Neural cell (in vitro differentiated cells): ENCODE data around the gene UBAC2. TPM values are rescaled to one million over a fixed set of nuclear protein-coding genes. Genes with fewer than 3 reads are reported as not detected.

Experiments used
- H2AFZ ChIP-seq: fragments of 200-600, 300-800 bp; sonication (generic), shearing (Covaris generic); 2 replicates; pipeline ENCODE4 v1.6.0; 2014; ENCODE audit warnings: low read depth, mild to moderate bottlenecking, antibody characterized with exemption, low read length, moderate library complexity
- H3F3A ChIP-seq: fragments of 200-600 bp; shearing (Covaris generic); 2 replicates; pipeline ENCODE4 v1.6.1; 2016; ENCODE audit warnings: mild to moderate bottlenecking, moderate library complexity, mixed read lengths, antibody characterized with exemption, low read length; ENCODE audit not compliant: insufficient read depth, poor library complexity, severe bottlenecking
- H3K27ac ChIP-seq: fragments of 200-600, 300-800 bp; sonication (generic), shearing (Covaris generic); 2 replicates; pipeline ENCODE4 v1.5.1; 2014; ENCODE audit warnings: mild to moderate bottlenecking, low read length, moderate library complexity
- H3K27me3 ChIP-seq: fragments of 300-800, 200-600 bp; sonication (generic), shearing (Covaris generic); 2 replicates; pipeline ENCODE4 v1.6.0; 2014; ENCODE audit warnings: mild to moderate bottlenecking, low read depth, low read length, moderate library complexity; ENCODE audit not compliant: insufficient read depth
- H3K36me3 ChIP-seq: fragments of 300-800, 200-600 bp; sonication (generic), shearing (Covaris generic); 2 replicates; pipeline ENCODE4 v1.5.1; 2014; ENCODE audit warnings: mild to moderate bottlenecking, antibody characterized with exemption, low read length, moderate library complexity; ENCODE audit not compliant: insufficient read depth
- H3K4me2 ChIP-seq: fragments of 300-800, 200-600 bp; sonication (generic), shearing (Covaris generic); 2 replicates; pipeline ENCODE4 v1.6.0; 2014; ENCODE audit warnings: mild to moderate bottlenecking, low read length
- H3K4me3 ChIP-seq: fragments of 300-800, 200-600 bp; sonication (generic), shearing (Covaris generic); 2 replicates; pipeline ENCODE4 v1.5.1; 2014; ENCODE audit warnings: mild to moderate bottlenecking, low read length, moderate library complexity
- H3K79me2 ChIP-seq: fragments of 200-600 bp; shearing (Covaris generic); replicated peaks from 2 replicates; pipeline ENCODE4 v1.6.0; 2014; ENCODE audit warnings: mild to moderate bottlenecking, low read length, moderate library complexity; ENCODE audit not compliant: insufficient read depth
- H3K9ac ChIP-seq: fragments of 300-800, 200-600 bp; sonication (generic), shearing (Covaris generic); 2 replicates; pipeline ENCODE4 v1.6.1; 2016; ENCODE audit warnings: mild to moderate bottlenecking, low read length, mixed read lengths
- H3K9me2 ChIP-seq: fragments of 200-600 bp; shearing (Covaris generic); 2 replicates; pipeline ENCODE4 v1.6.1; 2016; ENCODE audit warnings: mild to moderate bottlenecking, low read length, mixed read lengths; ENCODE audit not compliant: insufficient read depth
- H3K9me3 ChIP-seq: fragments of 200-600, 300-800 bp; sonication (generic), shearing (Covaris generic); 2 replicates; pipeline ENCODE4 v1.6.1; 2016; ENCODE audit warnings: mild to moderate bottlenecking, mixed run types, low read length, moderate library complexity, mixed read lengths
- H4K20me1 ChIP-seq: fragments of 200-600 bp; shearing (Covaris generic); 2 replicates; pipeline ENCODE4 v1.6.1; 2016; ENCODE audit warnings: mild to moderate bottlenecking, mixed run types; ENCODE audit not compliant: insufficient read depth
- EP300 ChIP-seq: fragments of 450-650 bp; conservative IDR thresholded peaks from 2 replicates; pipeline ENCODE4 v1.6.1; 2014; ENCODE audit warnings: antibody characterized with exemption, mild to moderate bottlenecking, moderate library complexity; ENCODE audit not compliant: poor library complexity, severe bottlenecking
- EZH2 ChIP-seq: fragments of 200-600, 300-800 bp; shearing (Covaris generic), sonication (generic); IDR thresholded peaks from 2 replicates; pipeline ENCODE4 v1.6.1; 2014; ENCODE audit warnings: antibody characterized with exemption, low read length, borderline replicate concordance, mild to moderate bottlenecking; ENCODE audit not compliant: insufficient read depth, poor library complexity, severe bottlenecking
- MXI1 ChIP-seq: fragments of 450-650 bp; conservative IDR thresholded peaks from 2 replicates; pipeline ENCODE4 v1.6.1; 2014; ENCODE audit warnings: antibody characterized with exemption, mild to moderate bottlenecking; ENCODE audit not compliant: poor library complexity, severe bottlenecking
- POLR2AphosphoS5 ChIP-seq: IDR thresholded peaks from 2 replicates; pipeline ENCODE4 v1.6.1; 2012
- RAD21 ChIP-seq: fragments of 450-650 bp; conservative IDR thresholded peaks from 2 replicates; pipeline ENCODE4 v1.6.1; 2014; ENCODE audit warnings: antibody characterized with exemption, mild to moderate bottlenecking, moderate library complexity
- SMC3 ChIP-seq: fragments of 450-650 bp; conservative IDR thresholded peaks from 2 replicates; pipeline ENCODE4 v1.6.1; 2014; ENCODE audit warnings: antibody characterized with exemption, mild to moderate bottlenecking, moderate library complexity; ENCODE audit not compliant: poor library complexity
- TAF1 ChIP-seq: IDR thresholded peaks from 2 replicates; pipeline ENCODE4 v1.6.1; 2012; ENCODE audit warnings: low read depth
- polyA plus RNA-seq: library from polyadenylated mRNA; depleted of rRNA; stranded (reverse); fragments of >200 nt; gene quantifications from 2 replicates; pipeline ENCODE4 v1.2.3, GENCODE V29; 2014
- TF ChIP-seq, protein P1 (sequence below): IDR thresholded peaks from 2 replicates; pipeline ENCODE4 v1.6.1; 2012; ENCODE audit warnings: borderline replicate concordance
- TF ChIP-seq, protein P2 (sequence below): fragments of 450-650 bp; IDR thresholded peaks from 2 replicates; pipeline ENCODE4 v1.5.1; 2014; ENCODE audit warnings: antibody characterized with exemption, mild to moderate bottlenecking, moderate library complexity; ENCODE audit not compliant: poor library complexity, severe bottlenecking

UBAC2 gene
- polyA plus RNA-seq, 1 donor from 2014 or later: 56.9 TPM

GRCh38 chr13:99339230-99339721, 138.6 kb downstream of the UBAC2 start:
- H3K27me3 ChIP-seq: no peaks in the 10 kb centered on the region
- H3K4me3 ChIP-seq: no peak overlapping the region

GRCh38 chr13:99339736-99340397, 139.2 kb downstream of the UBAC2 start:
- Histone ChIP-seq H3K27ac (no peak overlapping the region), H3K4me3 (no peak overlapping the region), H2AFZ (no peak overlapping the region), H3K4me2 (no peak overlapping the region), H3K9ac (no peak overlapping the region), H3K9me2 (no peaks in the 10 kb centered on the region), H3K27me3 (no peaks in the 10 kb centered on the region), H4K20me1 (no peaks in the 10 kb centered on the region), H3K79me2 (no peaks in the 10 kb centered on the region), H3F3A (no peaks in the 10 kb centered on the region), H3K36me3 (no peaks in the 10 kb centered on the region), H3K9me3 (no peaks in the 10 kb centered on the region)
- TF ChIP-seq EZH2 (no peak), TAF1 (no peak), RAD21 (no peak), SMC3 (no peak), EP300 (no peak), MXI1 (no peak)
- TF ChIP-seq, protein P1, sequence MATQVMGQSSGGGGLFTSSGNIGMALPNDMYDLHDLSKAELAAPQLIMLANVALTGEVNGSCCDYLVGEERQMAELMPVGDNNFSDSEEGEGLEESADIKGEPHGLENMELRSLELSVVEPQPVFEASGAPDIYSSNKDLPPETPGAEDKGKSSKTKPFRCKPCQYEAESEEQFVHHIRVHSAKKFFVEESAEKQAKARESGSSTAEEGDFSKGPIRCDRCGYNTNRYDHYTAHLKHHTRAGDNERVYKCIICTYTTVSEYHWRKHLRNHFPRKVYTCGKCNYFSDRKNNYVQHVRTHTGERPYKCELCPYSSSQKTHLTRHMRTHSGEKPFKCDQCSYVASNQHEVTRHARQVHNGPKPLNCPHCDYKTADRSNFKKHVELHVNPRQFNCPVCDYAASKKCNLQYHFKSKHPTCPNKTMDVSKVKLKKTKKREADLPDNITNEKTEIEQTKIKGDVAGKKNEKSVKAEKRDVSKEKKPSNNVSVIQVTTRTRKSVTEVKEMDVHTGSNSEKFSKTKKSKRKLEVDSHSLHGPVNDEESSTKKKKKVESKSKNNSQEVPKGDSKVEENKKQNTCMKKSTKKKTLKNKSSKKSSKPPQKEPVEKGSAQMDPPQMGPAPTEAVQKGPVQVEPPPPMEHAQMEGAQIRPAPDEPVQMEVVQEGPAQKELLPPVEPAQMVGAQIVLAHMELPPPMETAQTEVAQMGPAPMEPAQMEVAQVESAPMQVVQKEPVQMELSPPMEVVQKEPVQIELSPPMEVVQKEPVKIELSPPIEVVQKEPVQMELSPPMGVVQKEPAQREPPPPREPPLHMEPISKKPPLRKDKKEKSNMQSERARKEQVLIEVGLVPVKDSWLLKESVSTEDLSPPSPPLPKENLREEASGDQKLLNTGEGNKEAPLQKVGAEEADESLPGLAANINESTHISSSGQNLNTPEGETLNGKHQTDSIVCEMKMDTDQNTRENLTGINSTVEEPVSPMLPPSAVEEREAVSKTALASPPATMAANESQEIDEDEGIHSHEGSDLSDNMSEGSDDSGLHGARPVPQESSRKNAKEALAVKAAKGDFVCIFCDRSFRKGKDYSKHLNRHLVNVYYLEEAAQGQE: no peak
- TF ChIP-seq, protein P2, sequence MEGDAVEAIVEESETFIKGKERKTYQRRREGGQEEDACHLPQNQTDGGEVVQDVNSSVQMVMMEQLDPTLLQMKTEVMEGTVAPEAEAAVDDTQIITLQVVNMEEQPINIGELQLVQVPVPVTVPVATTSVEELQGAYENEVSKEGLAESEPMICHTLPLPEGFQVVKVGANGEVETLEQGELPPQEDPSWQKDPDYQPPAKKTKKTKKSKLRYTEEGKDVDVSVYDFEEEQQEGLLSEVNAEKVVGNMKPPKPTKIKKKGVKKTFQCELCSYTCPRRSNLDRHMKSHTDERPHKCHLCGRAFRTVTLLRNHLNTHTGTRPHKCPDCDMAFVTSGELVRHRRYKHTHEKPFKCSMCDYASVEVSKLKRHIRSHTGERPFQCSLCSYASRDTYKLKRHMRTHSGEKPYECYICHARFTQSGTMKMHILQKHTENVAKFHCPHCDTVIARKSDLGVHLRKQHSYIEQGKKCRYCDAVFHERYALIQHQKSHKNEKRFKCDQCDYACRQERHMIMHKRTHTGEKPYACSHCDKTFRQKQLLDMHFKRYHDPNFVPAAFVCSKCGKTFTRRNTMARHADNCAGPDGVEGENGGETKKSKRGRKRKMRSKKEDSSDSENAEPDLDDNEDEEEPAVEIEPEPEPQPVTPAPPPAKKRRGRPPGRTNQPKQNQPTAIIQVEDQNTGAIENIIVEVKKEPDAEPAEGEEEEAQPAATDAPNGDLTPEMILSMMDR: no peak

More at GRCh38 chr13:99339230-99339721, 138.6 kb downstream of the UBAC2 start:
- Histone ChIP-seq H3K79me2 (no peaks in the 10 kb centered on the region), H3K9me2 (no peaks in the 10 kb centered on the region), H3K9me3 (no peaks in the 10 kb centered on the region), H3K36me3 (no peaks in the 10 kb centered on the region), H3K4me2 (no peak overlapping the region), H2AFZ (no peak overlapping the region), H3F3A (no peaks in the 10 kb centered on the region), H4K20me1 (no peaks in the 10 kb centered on the region), H3K27ac (no peak overlapping the region), H3K9ac (no peak overlapping the region)
- TF ChIP-seq, protein P1: no peak
- no peak for TF ChIP-seq EZH2
- no peak for TF ChIP-seq SMC3
- no peak for TF ChIP-seq RAD21
- TF ChIP-seq, protein P2: no peak
- no peak for TF ChIP-seq TAF1
- TF ChIP-seq POLR2AphosphoS5: no peak
- no peak for TF ChIP-seq EP300
- TF ChIP-seq MXI1: no peak
